ENCODE results near the gene CD24.

- TF ChIP-seq GATA2 (IDR thresholded peaks at IDR 0.05; ENCODE audit: low read depth, low read length) (no peak; the same call in 1 of the 2 replicates), GATA3 (IDR thresholded peaks at IDR 0.05; ENCODE audit: low read depth, low read length) (no peak)
These were observed 639 bp upstream of the CD24 start for GRCh38 chr6:106974999-106975737.

Data from SH-SY5Y (cell line).